SU-DHL-6 (cell line): ENCODE results near the gene SPDYE3.

Experiments
- H2AFZ ChIP-seq: fragments of 200-600 bp; sonication (generic); 2 replicates; pipeline ENCODE4 v1.6.1; 2014; ENCODE audit warnings: low read depth, mild to moderate bottlenecking, moderate library complexity, mixed read lengths, antibody characterized with exemption, low read length; ENCODE audit not compliant: severe bottlenecking
- H3F3A ChIP-seq: fragments of 200-600 bp; shearing (Covaris generic); 2 replicates; pipeline ENCODE4 v1.6.0; 2016; ENCODE audit warnings: antibody characterized with exemption, mild to moderate bottlenecking; ENCODE audit not compliant: insufficient read depth
- H3K27ac ChIP-seq: fragments of 200-600 bp; sonication (generic); 2 replicates; pipeline ENCODE4 v1.5.1; 2016; ENCODE audit warnings: low read depth, mild to moderate bottlenecking, low read length, moderate library complexity, mixed read lengths
- H3K27me3 ChIP-seq: fragments of 200-600 bp; sonication (generic), shearing (Covaris generic); 2 replicates; pipeline ENCODE4 v1.6.0; 2014; ENCODE audit warnings: mild to moderate bottlenecking, low read length
- H3K36me3 ChIP-seq: fragments of 200-600 bp; sonication (generic); 2 replicates; pipeline ENCODE4 v1.6.1; 2014; ENCODE audit warnings: mild to moderate bottlenecking, low read length, mixed read lengths
- H3K4me2 ChIP-seq: fragments of 300-600, 200-600 bp; shearing (Covaris generic), sonication (generic); 2 replicates; pipeline ENCODE4 v1.6.0; 2014; ENCODE audit warnings: low read length, low read depth, mild to moderate bottlenecking; ENCODE audit not compliant: poor library complexity, severe bottlenecking
- H3K4me3 ChIP-seq: fragments of 200-600 bp; sonication (generic); 2 replicates; pipeline ENCODE4 v1.5.1; 2014; ENCODE audit warnings: antibody characterized with exemption, low read length, mild to moderate bottlenecking, mixed read lengths; ENCODE audit not compliant: insufficient read depth, poor library complexity, severe bottlenecking
- H3K79me2 ChIP-seq: fragments of 200-600 bp; sonication (generic); 2 replicates; pipeline ENCODE4 v1.6.1; 2014; ENCODE audit warnings: mild to moderate bottlenecking, low read length, moderate library complexity; ENCODE audit not compliant: insufficient read depth
- H3K9ac ChIP-seq: fragments of 200-600 bp; sonication (generic); 2 replicates; pipeline ENCODE4 v1.7.0; 2014; ENCODE audit warnings: mild to moderate bottlenecking, low read length
- H3K9me2 ChIP-seq: fragments of 200-600 bp; sonication (generic); replicated peaks from 2 replicates; pipeline ENCODE4 v1.6.1; 2014; ENCODE audit warnings: low read length; ENCODE audit not compliant: insufficient read depth
- H3K9me3 ChIP-seq: fragments of 200-600 bp; sonication (generic); 2 replicates; pipeline ENCODE4 v1.6.1; 2014; ENCODE audit warnings: low read length, mixed read lengths; ENCODE audit not compliant: insufficient read depth
- H4K20me1 ChIP-seq: fragments of 200-600 bp; sonication (generic); 2 replicates; pipeline ENCODE4 v1.6.1; 2014; ENCODE audit warnings: low read depth, mild to moderate bottlenecking, antibody characterized with exemption, low read length, moderate library complexity, mixed read lengths
- EZH2phosphoT487 ChIP-seq: fragments of 200-600 bp; sonication (generic), shearing (Covaris generic); conservative IDR thresholded peaks from 2 replicates; pipeline ENCODE4 v1.6.1; 2018; ENCODE audit warnings: mild to moderate bottlenecking, antibody characterized with exemption, low read length, moderate library complexity, mixed read lengths
- TF ChIP-seq, protein P1 (sequence below): fragments of 200-600 bp; sonication (generic); IDR thresholded peaks from one replicate; pipeline ENCODE4 v1.5.1; 2017; ENCODE audit warnings: antibody characterized with exemption, mild to moderate bottlenecking, low read length, moderate library complexity; ENCODE audit not compliant: insufficient read depth, poor library complexity, severe bottlenecking

Gene SPDYE3

DNA sequence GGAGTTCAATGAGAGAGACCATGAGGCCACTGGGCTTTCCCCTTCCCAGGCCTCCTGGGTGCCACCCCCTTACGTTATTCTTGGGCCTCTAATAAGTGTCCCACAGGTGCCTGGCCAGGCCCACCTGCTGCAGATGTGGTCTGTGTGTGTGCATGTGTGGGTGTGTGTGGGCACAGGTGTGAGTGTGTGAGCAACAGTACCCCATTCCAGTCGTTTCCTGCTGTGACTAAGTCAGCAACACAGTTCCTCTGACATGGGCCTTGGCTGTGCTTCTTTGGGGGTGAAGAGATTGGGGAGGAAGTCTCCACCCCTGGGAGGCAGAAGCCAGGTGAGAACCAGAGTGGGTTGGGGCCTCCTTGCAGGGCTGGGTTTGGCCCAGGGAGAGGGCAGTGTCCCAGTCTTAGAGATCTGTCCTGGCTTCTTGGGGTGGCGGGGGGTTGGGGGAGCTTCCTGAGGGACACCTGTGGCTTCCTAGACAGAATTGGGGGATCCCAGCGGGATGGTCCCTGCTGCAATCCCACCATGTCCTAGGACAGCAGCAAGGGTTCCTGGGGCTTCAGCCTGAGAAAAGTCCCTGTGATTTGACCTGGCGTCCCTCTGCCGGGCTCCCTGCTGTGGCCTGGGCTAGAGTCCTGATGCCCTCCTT lies 46.3 kb downstream of the SPDYE3 start:
- Histone ChIP-seq H3K36me3 (peaks cover 16% of the 10 kb centered on the region), H3K27me3 (no peaks in the 10 kb centered on the region), H4K20me1 (no peaks in the 10 kb centered on the region), H2AFZ (no peak overlapping the region), H3K27ac (no peak overlapping the region), H3F3A (no peaks in the 10 kb centered on the region), H3K4me2 (no peak overlapping the region), H3K9me3 (no peaks in the 10 kb centered on the region), H3K9me2 (no peaks in the 10 kb centered on the region), H3K79me2 (no peaks in the 10 kb centered on the region), H3K9ac (no peak overlapping the region), H3K4me3 (no peak overlapping the region)
- TF ChIP-seq EZH2phosphoT487 = no peak
- TF ChIP-seq, protein P1, sequence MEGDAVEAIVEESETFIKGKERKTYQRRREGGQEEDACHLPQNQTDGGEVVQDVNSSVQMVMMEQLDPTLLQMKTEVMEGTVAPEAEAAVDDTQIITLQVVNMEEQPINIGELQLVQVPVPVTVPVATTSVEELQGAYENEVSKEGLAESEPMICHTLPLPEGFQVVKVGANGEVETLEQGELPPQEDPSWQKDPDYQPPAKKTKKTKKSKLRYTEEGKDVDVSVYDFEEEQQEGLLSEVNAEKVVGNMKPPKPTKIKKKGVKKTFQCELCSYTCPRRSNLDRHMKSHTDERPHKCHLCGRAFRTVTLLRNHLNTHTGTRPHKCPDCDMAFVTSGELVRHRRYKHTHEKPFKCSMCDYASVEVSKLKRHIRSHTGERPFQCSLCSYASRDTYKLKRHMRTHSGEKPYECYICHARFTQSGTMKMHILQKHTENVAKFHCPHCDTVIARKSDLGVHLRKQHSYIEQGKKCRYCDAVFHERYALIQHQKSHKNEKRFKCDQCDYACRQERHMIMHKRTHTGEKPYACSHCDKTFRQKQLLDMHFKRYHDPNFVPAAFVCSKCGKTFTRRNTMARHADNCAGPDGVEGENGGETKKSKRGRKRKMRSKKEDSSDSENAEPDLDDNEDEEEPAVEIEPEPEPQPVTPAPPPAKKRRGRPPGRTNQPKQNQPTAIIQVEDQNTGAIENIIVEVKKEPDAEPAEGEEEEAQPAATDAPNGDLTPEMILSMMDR = no peak

DNA sequence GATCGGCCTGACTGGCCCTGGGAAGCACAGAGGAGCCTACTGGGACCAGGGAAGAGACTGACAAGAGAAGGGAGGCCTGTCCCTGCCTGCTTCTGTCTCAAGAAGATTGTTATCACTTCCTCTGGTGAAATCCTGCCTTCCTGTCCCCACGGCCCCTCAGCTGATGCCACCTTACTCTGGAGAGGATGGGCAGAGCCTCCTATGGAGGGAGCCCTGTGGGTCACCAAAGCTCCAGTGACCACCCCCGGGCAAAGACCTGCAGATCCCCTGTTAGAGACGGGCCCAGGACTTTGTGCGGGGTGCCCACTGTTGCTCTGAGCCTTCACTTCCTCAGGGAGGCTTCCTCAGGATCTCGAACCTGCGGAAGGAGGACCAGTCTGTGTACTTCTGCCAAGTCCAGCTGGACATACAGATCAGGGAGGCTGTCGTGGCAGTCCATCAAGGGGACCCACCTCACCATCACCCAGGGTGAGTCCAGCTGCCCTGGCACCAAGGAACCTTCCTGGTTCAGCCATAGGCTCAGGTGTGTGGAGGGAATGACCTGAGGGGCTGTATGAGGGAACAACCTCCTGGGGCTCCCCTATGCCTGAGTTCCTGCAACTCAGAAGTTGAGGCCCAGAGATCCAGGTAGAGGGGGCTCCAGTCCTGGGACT lies 49.0 kb downstream of the SPDYE3 start:
- peaks cover 13% of the 10 kb centered on the region; the same call in 1 of the 2 replicates for H3K36me3 ChIP-seq

DNA sequence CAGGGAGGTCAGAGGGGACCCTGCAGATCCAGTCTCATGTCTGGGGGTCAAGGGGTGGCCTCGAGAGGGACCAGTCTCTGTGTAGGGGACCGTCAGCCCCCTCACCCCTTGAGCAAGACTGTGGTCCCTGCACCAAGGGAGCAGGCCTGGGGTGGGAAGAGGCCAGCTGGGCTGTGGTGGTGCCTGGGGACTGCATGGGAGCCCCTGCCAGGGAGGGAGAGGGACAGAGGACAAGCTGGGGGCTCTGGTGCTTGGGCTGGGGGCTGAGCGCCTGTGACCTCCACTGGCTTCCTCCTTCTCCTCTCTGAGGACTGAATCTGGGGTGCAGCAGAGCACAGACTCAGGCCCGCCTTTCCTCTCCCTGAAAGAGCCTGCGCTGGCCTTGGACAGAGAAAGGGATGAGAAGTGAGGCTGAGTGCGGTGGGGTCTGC lies 49.6 kb downstream of the SPDYE3 start:
- H3K4me3 ChIP-seq = no peak overlapping the region
- 0 out of 2 replicates have a peak, but pooled peaks cover 2% of the 10 kb centered on the region for H3F3A ChIP-seq
- no peak overlapping the region for H3K27ac ChIP-seq
- H3K79me2 ChIP-seq = no peaks in the 10 kb centered on the region
- H3K27me3 ChIP-seq = no peaks in the 10 kb centered on the region
- TF ChIP-seq, protein P1 = no peak
- no peak for TF ChIP-seq EZH2phosphoT487
- H3K9me3 ChIP-seq = no peaks in the 10 kb centered on the region
- no peak overlapping the region for H2AFZ ChIP-seq
- no peaks in the 10 kb centered on the region for H4K20me1 ChIP-seq
- no peak overlapping the region for H3K9ac ChIP-seq
- H3K4me2 ChIP-seq = no peak overlapping the region
- H3K36me3 ChIP-seq = peaks cover 19% of the 10 kb centered on the region; the same call in 1 of the 2 replicates
- no peaks in the 10 kb centered on the region for H3K9me2 ChIP-seq

More for the DNA sequence above, 49.0 kb downstream of the SPDYE3 start:
- Histone ChIP-seq H2AFZ (no peak overlapping the region), H3K27ac (no peak overlapping the region), H3K9me2 (no peaks in the 10 kb centered on the region), H4K20me1 (no peaks in the 10 kb centered on the region), H3K4me2 (no peak overlapping the region), H3K9me3 (no peaks in the 10 kb centered on the region), H3K9ac (no peak overlapping the region), H3K79me2 (no peaks in the 10 kb centered on the region), H3K27me3 (no peaks in the 10 kb centered on the region), H3K4me3 (no peak overlapping the region), H3F3A (no peaks in the 10 kb centered on the region)
- TF ChIP-seq, protein P1 = no peak
- TF ChIP-seq EZH2phosphoT487 = no peak
